GF-D8 (cell line): Measurements from ENCODE around the gene ELMOD3.
"Not testable (repeated sequence)": the region's sequence is repeated elsewhere in the genome, so short reads cannot be mapped to it uniquely, and the experiment has no call there.

Experiments
- DNase-seq: peaks from one replicate; lab custom pipeline; 2025; lab: John Stamatoyannopoulos, UW

The ELMOD3 gene

GRCh38 chr2:85401464-85401805 lies 46.9 kb downstream of the ELMOD3 start:
- DNase-seq, result no peak

GRCh38 chr2:85401844-85402243 lies 47.3 kb downstream of the ELMOD3 start:
- DNase-seq, result peak; percentile 36

- peak; percentile 93 for DNase-seq
Observed at GRCh38 chr2:85405201-85406059, 50.9 kb downstream of the ELMOD3 start.

- DNase-seq, result peak; percentile 14
Observed at GRCh38 chr2:85409845-85410583, 55.4 kb downstream of the ELMOD3 start, which contains the start of gene CAPG. TSS of gene CAPG (minus strand) at chr2:85410366. CDS start at chr2:85402145, 8,221 bp downstream.

- no peak for DNase-seq
Observed at GRCh38 chr2:85410584-85411404, 56.2 kb downstream of the ELMOD3 start.

- no peak for DNase-seq
Observed at GRCh38 chr2:85411405-85411748, 56.8 kb downstream of the ELMOD3 start.

- no peak for DNase-seq
Observed at GRCh38 chr2:85413592-85414420, 59.2 kb downstream of the ELMOD3 start.

GRCh38 chr2:85414421-85414759 lies 59.8 kb downstream of the ELMOD3 start:
- DNase-seq, result not testable (repeated sequence)

GRCh38 chr2:85414761-85415553 lies 60.4 kb downstream of the ELMOD3 start:
- DNase-seq, result no peak

GRCh38 chr2:85415980-85416650 lies 61.5 kb downstream of the ELMOD3 start:
- DNase-seq, result no peak

GRCh38 chr2:85418132-85419008 lies 63.8 kb downstream of the ELMOD3 start, which contains the start of gene SH2D6:
TSS of gene SH2D6 (plus strand) at chr2:85418714. CDS start at chr2:85429466, 10,752 bp downstream.
- peak; percentile 48 for DNase-seq

GRCh38 chr2:85419009-85419675 lies 64.6 kb downstream of the ELMOD3 start:
- no peak for DNase-seq

- peak; percentile 39 for DNase-seq
Observed at GRCh38 chr2:85420536-85421259, 66.1 kb downstream of the ELMOD3 start.

- DNase-seq, result peak; percentile 9
Observed at GRCh38 chr2:85421260-85422071, 66.9 kb downstream of the ELMOD3 start.

- no peak for DNase-seq
Observed at GRCh38 chr2:85422072-85422457, 67.5 kb downstream of the ELMOD3 start.

GRCh38 chr2:85423525-85423924 lies 69.0 kb downstream of the ELMOD3 start:
- no peak for DNase-seq

GRCh38 chr2:85425588-85425987 lies 71.0 kb downstream of the ELMOD3 start:
- no peak for DNase-seq
